Measurements from ENCODE around the gene ZBTB20.

ZBTB20 gene

GRCh38 chr3:114338651-114339357 lies 808.3 kb downstream of the ZBTB20 start:
- DNase-seq, result no peak

GRCh38 chr3:114336857-114337256 lies 810.2 kb downstream of the ZBTB20 start:
- DNase-seq, result no peak

- DNase-seq, result no peak
These were observed 810.9 kb downstream of the ZBTB20 start for GRCh38 chr3:114336122-114336697.

GRCh38 chr3:114333923-114334240 lies 813.2 kb downstream of the ZBTB20 start:
- no peak for DNase-seq

GRCh38 chr3:114333180-114333922 lies 813.7 kb downstream of the ZBTB20 start:
- DNase-seq, result no peak

- DNase-seq, result no peak
These were observed 814.5 kb downstream of the ZBTB20 start for GRCh38 chr3:114332342-114333179.

- no peak for DNase-seq
These were observed 815.4 kb downstream of the ZBTB20 start for GRCh38 chr3:114331710-114332109.

- no peak for DNase-seq
These were observed 816.1 kb downstream of the ZBTB20 start for GRCh38 chr3:114331007-114331406.

GRCh38 chr3:114329823-114330222 lies 817.3 kb downstream of the ZBTB20 start:
- no peak for DNase-seq

GRCh38 chr3:114328345-114328744 lies 818.7 kb downstream of the ZBTB20 start:
- DNase-seq, result no peak

GRCh38 chr3:114327665-114328064 lies 819.4 kb downstream of the ZBTB20 start:
- DNase-seq, result no peak

GRCh38 chr3:114323546-114324254 lies 823.4 kb downstream of the ZBTB20 start:
- DNase-seq, result no peak

- DNase-seq, result no peak
These were observed 826.8 kb downstream of the ZBTB20 start for GRCh38 chr3:114320246-114320645.

GRCh38 chr3:114319453-114319852 lies 827.6 kb downstream of the ZBTB20 start:
- DNase-seq, result no peak

GRCh38 chr3:114318295-114318694 lies 828.8 kb downstream of the ZBTB20 start:
- DNase-seq, result no peak

- DNase-seq, result no peak
These were observed 832.8 kb downstream of the ZBTB20 start for GRCh38 chr3:114314282-114314681.

GRCh38 chr3:114313426-114313825 lies 833.7 kb downstream of the ZBTB20 start:
- no peak for DNase-seq

GRCh38 chr3:114310695-114311094 lies 836.4 kb downstream of the ZBTB20 start:
- DNase-seq, result no peak

GRCh38 chr3:114308830-114309229 lies 838.3 kb downstream of the ZBTB20 start:
- no peak for DNase-seq

- DNase-seq, result no peak
These were observed 838.7 kb downstream of the ZBTB20 start for GRCh38 chr3:114308377-114308776.

GRCh38 chr3:114307832-114308231 lies 839.3 kb downstream of the ZBTB20 start:
- no peak for DNase-seq

- no peak for DNase-seq
These were observed 839.8 kb downstream of the ZBTB20 start for GRCh38 chr3:114307222-114307830.
